GM12873 (cell line): ENCODE measurements around the gene CORT.

Source experiments
- TF ChIP-seq, protein P1 (sequence below): IDR thresholded peaks from 2 replicates; pipeline ENCODE4 v1.5.1; 2012; ENCODE audit warnings: low read depth, mild to moderate bottlenecking, moderate library complexity, low read length, control low read depth; ENCODE audit not compliant: insufficient read depth; ENCODE audit errors: missing control alignments

CORT gene

DNA sequence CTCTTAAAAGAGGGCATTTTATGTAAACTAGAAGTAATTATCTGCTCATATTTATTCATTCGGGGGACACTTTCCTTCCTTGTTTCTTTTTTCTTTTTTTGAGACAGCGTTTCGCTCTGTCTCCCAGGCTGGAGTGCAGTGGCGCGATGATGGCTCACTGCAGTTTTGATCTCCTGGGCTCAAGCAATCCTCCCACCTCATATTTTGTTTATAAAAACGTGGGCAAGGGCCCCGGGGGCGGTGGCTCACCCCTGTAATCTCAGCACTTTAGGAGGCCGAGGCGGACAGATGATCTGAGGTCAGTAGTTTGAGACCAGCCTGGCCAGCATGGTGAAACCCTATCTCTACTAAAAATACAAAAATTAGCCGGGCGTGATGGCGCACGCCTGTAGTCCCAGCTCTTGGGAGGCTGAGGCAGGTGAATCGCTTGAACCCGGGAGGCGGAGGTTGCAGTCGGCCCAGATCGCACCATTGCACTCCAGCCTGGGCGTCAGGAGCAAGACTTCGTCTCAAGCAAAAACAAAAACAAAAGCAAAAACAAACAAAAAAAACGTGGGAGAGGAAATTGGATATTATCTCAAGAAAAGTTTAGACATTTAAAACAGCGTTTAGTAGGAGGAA is 23.4 kb downstream of the CORT start:
- TF ChIP-seq, protein P1, sequence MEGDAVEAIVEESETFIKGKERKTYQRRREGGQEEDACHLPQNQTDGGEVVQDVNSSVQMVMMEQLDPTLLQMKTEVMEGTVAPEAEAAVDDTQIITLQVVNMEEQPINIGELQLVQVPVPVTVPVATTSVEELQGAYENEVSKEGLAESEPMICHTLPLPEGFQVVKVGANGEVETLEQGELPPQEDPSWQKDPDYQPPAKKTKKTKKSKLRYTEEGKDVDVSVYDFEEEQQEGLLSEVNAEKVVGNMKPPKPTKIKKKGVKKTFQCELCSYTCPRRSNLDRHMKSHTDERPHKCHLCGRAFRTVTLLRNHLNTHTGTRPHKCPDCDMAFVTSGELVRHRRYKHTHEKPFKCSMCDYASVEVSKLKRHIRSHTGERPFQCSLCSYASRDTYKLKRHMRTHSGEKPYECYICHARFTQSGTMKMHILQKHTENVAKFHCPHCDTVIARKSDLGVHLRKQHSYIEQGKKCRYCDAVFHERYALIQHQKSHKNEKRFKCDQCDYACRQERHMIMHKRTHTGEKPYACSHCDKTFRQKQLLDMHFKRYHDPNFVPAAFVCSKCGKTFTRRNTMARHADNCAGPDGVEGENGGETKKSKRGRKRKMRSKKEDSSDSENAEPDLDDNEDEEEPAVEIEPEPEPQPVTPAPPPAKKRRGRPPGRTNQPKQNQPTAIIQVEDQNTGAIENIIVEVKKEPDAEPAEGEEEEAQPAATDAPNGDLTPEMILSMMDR: no peak

DNA sequence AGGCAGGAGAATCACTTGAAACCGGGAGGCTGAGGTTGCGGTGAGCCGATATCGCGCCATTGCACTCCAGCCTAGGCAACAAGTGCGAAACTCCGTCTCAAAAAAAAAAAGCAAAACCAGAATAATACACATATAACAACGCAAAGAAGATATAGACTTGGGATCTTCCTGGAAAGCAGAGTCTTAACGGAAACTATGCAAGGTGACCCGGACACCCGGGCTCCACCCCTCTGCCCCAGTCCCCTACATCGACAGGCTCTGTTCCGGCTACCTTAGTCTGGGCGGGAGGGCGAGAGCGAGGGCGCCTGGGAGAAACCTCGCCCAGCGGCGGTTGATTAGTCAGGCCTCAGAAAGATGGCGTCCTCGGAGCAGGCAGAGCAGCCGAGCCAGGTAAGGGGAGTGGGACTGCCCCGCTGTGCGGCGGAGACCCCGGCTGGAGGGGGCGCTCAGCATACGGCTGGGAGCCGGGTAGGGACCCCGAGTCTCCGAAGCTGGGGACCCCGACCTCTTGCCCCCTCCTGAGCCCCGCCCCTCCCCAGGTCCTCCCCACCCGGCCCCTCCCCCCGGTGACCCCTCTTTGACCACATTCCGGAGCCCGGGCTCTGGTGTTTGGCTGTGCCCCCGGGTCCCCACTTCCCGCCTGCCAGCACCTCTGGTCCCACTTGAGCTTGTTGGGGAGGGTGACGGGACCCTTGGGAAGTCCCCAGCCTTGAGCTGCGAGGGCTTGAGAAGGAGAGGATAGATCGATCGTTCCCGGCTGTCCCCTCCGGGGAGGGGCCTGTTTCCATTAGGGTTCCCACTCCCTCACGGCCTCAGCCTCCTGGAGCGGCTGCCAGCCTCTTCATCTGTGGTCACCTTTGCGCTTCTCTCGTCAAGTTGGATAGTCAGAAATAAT is 25.0 kb downstream of the CORT start, which contains the start of gene PEX14:
Gene PEX14, plus strand, starts transcription at position 338 of the 895 bp plus-strand sequence. Its CDS starts 17 bp downstream, at position 355.
- TF ChIP-seq, protein P1: no peak

DNA sequence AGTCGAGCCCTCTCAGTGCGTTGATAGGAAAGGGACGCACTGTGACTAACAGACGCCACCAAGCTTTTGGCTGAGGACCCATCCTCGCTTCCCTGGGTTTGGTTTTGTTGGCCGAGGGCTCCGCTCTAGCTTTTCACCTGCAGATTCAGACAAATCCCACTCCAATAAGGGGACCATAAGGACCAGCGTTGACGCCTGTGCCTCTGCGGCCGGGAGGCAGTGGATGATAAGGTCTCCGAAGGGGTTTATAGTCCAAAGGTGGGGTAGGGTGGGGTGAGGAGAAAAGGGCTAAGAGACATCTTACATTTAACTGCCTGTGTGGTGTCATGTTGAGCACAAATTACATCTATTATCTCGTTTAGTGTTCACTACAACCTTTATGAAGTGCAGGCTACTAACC is 25.7 kb downstream of the CORT start:
- TF ChIP-seq, protein P1: no peak

DNA sequence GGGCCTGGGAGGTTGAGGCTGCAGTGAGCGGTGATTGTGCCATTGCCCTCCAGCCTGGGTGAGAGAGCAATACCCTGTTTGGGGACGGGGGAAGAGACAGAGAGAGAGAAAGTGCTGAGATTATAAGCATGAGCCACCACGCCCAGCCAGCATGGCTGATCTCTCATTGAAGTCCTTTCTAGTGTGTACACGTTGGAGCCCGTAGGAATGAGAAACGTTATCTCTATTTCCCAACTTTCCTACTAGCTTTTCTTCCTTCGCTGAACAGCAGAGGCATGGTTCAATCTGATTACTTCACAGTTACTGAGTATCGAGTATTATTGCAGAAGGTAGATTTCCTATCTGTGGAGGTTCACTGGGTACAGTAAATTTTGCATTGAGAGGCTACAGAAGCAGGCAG is 29.5 kb downstream of the CORT start:
- TF ChIP-seq, protein P1: no peak

DNA sequence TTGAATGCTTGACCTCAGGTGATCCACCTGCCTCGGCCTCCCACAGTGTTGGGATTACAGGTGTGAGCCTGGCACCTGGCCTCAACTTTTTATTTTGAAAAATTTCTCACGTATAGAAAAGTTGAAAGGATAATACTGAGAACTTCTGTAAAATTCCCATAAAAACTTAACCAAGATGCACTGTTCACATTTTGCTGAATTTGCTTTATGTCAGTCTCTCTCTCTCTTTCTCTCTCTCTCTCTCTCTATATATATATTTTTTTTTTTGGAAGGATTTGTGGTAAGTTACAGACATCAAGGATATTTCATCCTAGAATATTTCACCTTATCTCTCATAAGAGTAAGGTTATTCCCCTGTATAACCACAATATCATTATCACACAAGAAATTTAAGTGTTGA is 30.8 kb downstream of the CORT start:
- TF ChIP-seq, protein P1: no peak

DNA sequence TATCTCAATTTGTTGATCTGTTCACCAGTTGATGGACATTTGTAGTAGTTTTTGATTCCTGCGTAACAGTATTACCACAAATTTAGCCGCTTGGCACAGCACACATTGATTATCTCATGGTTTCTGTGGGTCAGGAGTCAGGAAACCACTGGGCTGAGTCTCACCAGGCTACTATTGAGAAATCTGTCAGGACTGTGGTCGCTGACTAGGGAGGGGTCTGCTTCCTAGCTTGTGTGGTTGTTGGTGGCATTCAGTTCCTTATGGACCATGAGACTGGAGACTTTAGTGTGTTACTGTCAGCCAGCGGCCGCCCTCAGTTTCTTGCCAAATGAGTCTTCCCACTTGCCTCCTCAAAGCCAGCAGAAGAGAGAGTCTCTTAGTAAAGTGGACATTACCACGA is 34.7 kb downstream of the CORT start:
- TF ChIP-seq, protein P1: no peak

DNA sequence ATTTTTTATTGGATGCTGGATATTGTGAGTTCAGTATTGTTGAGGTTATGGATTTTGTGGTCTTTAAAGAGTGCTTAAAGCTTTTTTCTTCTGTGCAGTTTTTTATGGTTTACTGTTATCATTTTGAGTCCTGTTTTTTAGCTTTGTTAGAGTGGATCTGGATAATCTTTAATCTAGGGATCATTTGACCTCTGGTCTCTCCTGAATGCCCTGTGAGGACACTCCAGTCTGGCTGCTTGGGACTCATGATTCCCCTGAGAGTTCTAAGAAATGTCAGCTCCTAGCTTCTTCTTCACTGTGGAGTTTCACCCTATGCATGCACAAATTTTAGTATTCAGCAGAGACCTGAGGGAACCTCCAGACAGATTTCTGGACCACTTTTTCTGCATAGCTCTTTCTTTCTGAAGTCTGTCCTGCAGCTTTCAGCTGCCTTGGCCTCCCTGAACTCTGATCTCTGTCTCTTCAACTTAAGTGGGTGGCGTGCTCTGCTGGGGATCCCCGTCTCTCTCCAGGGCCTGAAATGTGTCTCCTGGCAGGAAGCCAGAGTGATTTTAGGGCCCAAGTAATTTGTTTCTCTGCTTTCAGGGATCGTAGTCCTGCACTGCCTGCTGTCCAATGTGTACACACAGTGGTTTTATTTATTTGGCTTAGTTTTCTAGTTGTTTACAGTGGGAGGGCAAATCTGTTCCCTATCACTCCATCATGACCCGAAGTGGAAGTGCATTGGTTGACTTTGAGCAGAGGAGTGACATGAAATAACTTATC is 39.6 kb downstream of the CORT start:
- TF ChIP-seq, protein P1: no peak
